Lower lobe of right lung (tissue), 2 donors: ENCODE results near the gene ISLR2. TPM values are rescaled to one million over a fixed set of nuclear protein-coding genes. Genes with fewer than 3 reads are reported as not detected.
A peak's percentile ranks its signal among the peaks of the same experiment; 100 is the strongest.
"Not testable (repeated sequence)": the region's sequence is repeated elsewhere in the genome, so short reads cannot be mapped to it uniquely, and the experiment has no call there.

ENCODE experiments used
- ATAC-seq, 2 donors: fragments of 200-7000 bp; cut with Tn5 transposase; one replicate each; pipeline ENCODE4 v1.9.1; 2020 to 2022; ENCODE audit warnings: mild to moderate bottlenecking in 2 of 2, moderate library complexity in 2 of 2
- DNase-seq: peaks from one replicate; pipeline ENCODE4 v3.0.0-alpha.2; 2020
- H3K27ac ChIP-seq: fragments of 200-600 bp; one replicate; pipeline ENCODE4 v1.8.0; 2022
- H3K27me3 ChIP-seq: fragments of 200-600 bp; one replicate; pipeline ENCODE4 v1.8.0; 2022; ENCODE audit warnings: low read depth
- H3K36me3 ChIP-seq: fragments of 200-600 bp; one replicate; pipeline ENCODE4 v1.8.0; 2022; ENCODE audit warnings: mild to moderate bottlenecking
- H3K4me1 ChIP-seq: fragments of 200-600 bp; one replicate; pipeline ENCODE4 v1.8.0; 2022
- H3K4me3 ChIP-seq: fragments of 200-600 bp; one replicate; pipeline ENCODE4 v1.8.0; 2022; ENCODE audit warnings: mild to moderate bottlenecking
- H3K9me3 ChIP-seq: fragments of 200-600 bp; one replicate; pipeline ENCODE4 v1.8.0; 2022
- CTCF ChIP-seq: fragments of 200-600 bp; IDR thresholded peaks from one replicate; pipeline ENCODE4 v1.8.0; 2022; ENCODE audit warnings: antibody characterized with exemption, mild to moderate bottlenecking
- intact Hi-C: fragments of 100-400 bp; cut with DNase I; formaldehyde crosslinking; loops from one replicate; pipeline ENCODE4 v1.11.0; 2022
- total RNA-seq: library from RNA; stranded (reverse); fragmentation: NEBNext Ultra II Directional; extraction: Animal tissue kit (Norgen Biotek cat#: 25700); gene quantifications from one replicate; pipeline ENCODE4 v1.2.1, GENCODE V29; 2021
- donor health status: DM: no; HTN: yes; CAD: no; lungs with severe emphysema.

ISLR2 gene
- total RNA-seq, 1 donor from 2014 or later, result 1.2 TPM

- Histone ChIP-seq H3K4me1 (peaks cover 16% of the 10 kb centered on the region), H3K36me3 (no peaks in the 10 kb centered on the region), H3K27ac (no peak overlapping the region), H3K9me3 (no peaks in the 10 kb centered on the region), H3K27me3 (peaks cover 6% of the 10 kb centered on the region), H3K4me3 (no peak overlapping the region)
- no peak for DNase-seq
- intact Hi-C loops, result no loop called here
- no peak for ATAC-seq
- no peak for TF ChIP-seq CTCF
Measured at GRCh38 chr15:74158855-74159650, 28.7 kb downstream of the ISLR2 start.

GRCh38 chr15:74159773-74160172, 29.4 kb downstream of the ISLR2 start:
- peaks cover 16% of the 10 kb centered on the region for H3K4me1 ChIP-seq
- H3K27me3 ChIP-seq, result peaks cover 6% of the 10 kb centered on the region
- TF ChIP-seq CTCF, result no peak
- ATAC-seq (no peak), DNase-seq (no peak)
- no peak overlapping the region for H3K27ac ChIP-seq
- H3K4me3 ChIP-seq, result no peak overlapping the region
- intact Hi-C loops, result no loop called here
- no peaks in the 10 kb centered on the region for H3K9me3 ChIP-seq
- H3K36me3 ChIP-seq, result no peaks in the 10 kb centered on the region

GRCh38 chr15:74160390-74160789, 30.0 kb downstream of the ISLR2 start:
- DNase-seq, intact Hi-C loops: not testable (repeated sequence)

GRCh38 chr15:74162195-74162536, 31.8 kb downstream of the ISLR2 start:
- intact Hi-C loops, H3K27ac ChIP-seq, H3K4me3 ChIP-seq, H3K9me3 ChIP-seq, H3K4me1 ChIP-seq, DNase-seq, H3K27me3 ChIP-seq, ATAC-seq, H3K36me3 ChIP-seq: not testable (repeated sequence)

More at GRCh38 chr15:74160390-74160789, 30.0 kb downstream of the ISLR2 start:
- H3K36me3 ChIP-seq, H3K9me3 ChIP-seq, H3K4me3 ChIP-seq, ATAC-seq, H3K27me3 ChIP-seq, H3K27ac ChIP-seq: not testable (repeated sequence)
- H3K4me1 ChIP-seq, result peaks cover 16% of the 10 kb centered on the region

GRCh38 chr15:74165461-74165860, 35.1 kb downstream of the ISLR2 start:
- Histone ChIP-seq H3K9me3 (no peaks in the 10 kb centered on the region), H3K27ac (no peak overlapping the region), H3K4me3 (no peak overlapping the region), H3K27me3 (peaks cover 6% of the 10 kb centered on the region), H3K4me1 (no peaks in the 10 kb centered on the region), H3K36me3 (no peaks in the 10 kb centered on the region)
- ATAC-seq (no peak), DNase-seq (no peak)
- no peak for TF ChIP-seq CTCF
- intact Hi-C loops, result no loop called here

- peak; percentile 15 for DNase-seq
Measured at GRCh38 chr15:74167891-74168331, 37.5 kb downstream of the ISLR2 start.

More at GRCh38 chr15:74167891-74168331, 37.5 kb downstream of the ISLR2 start:
- peaks cover 11% of the 10 kb centered on the region for H3K4me1 ChIP-seq
- no peak for TF ChIP-seq CTCF
- no peak for ATAC-seq
- no peaks in the 10 kb centered on the region for H3K9me3 ChIP-seq
- no peak overlapping the region for H3K4me3 ChIP-seq
- H3K36me3 ChIP-seq, result no peaks in the 10 kb centered on the region
- no peak overlapping the region for H3K27ac ChIP-seq
- intact Hi-C loops, result no loop called here
- no peaks in the 10 kb centered on the region for H3K27me3 ChIP-seq
